HUDEP-2 (cell line): Measurements from ENCODE around the gene ITPR1.

ENCODE experiments used
- DNase-seq, 76 experiments: peaks; one replicate each; lab custom pipeline; 2025; ENCODE audit not compliant: unreplicated experiment in 76 of 76; lab: John Stamatoyannopoulos, UW

Gene ITPR1

DNA sequence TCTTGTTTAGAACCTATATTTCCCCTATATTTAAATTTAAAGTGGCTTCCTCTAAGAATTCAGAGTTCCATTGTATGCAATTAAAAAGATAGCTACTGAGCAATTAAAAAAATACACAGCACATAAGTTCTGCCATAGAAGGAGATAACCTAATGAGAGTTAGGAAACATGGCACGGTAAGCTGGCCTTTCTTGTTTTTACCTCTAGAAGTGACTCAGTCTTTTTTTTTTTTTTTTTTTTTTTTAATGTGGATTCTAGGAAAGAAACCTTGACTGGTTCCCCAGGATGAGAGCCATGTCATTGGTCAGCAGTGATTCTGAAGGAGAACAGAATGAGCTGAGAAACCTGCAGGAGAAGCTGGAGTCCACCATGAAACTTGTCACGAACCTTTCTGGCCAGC is 343.4 kb downstream of the ITPR1 start:
- DNase-seq, result no peak

- DNase-seq, result no peak
These were observed 344.3 kb downstream of the ITPR1 start for GRCh38 chr3:4837374-4837930.

DNA sequence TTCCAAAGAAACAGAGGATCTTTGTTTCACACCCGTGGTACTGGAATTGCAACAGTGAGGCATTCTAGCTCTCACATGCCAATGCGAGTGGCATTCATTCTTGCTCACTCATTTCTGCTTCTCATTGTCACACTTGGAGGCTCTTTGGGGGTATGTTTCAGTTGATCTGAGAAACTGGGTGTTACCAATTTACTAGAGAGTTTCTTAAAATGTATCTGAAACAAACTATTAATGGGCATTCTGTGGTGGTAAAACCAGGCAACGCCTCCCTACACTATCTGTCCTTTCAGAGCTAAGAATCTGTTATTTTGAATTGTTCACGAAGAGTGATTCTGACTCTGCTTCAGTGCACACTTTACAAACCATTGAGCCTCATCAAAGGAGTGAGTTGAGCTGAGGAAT is 345.5 kb downstream of the ITPR1 start:
- no peak for DNase-seq

- DNase-seq, result no peak
These were observed 346.1 kb downstream of the ITPR1 start for GRCh38 chr3:4839278-4839677.

DNA sequence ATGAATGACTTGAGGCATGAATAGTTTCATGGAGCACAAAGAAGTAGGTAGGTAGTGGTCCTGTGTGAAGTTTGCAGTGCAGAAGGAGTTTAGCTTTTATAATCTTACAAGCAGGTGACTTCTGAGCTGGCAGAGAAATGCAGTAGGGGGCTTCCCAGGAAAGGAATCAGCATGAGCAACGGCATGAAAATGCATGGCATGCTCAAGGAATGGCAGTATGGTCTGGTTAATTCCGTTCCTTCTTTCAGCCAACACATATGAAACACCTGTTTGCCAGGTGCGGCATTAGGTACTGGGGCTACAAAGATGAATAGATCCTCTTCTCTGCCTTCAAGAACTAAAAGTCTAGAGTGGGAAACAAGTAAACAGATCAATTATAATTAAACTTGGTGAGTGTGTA is 348.1 kb downstream of the ITPR1 start:
- DNase-seq, result no peak

DNA sequence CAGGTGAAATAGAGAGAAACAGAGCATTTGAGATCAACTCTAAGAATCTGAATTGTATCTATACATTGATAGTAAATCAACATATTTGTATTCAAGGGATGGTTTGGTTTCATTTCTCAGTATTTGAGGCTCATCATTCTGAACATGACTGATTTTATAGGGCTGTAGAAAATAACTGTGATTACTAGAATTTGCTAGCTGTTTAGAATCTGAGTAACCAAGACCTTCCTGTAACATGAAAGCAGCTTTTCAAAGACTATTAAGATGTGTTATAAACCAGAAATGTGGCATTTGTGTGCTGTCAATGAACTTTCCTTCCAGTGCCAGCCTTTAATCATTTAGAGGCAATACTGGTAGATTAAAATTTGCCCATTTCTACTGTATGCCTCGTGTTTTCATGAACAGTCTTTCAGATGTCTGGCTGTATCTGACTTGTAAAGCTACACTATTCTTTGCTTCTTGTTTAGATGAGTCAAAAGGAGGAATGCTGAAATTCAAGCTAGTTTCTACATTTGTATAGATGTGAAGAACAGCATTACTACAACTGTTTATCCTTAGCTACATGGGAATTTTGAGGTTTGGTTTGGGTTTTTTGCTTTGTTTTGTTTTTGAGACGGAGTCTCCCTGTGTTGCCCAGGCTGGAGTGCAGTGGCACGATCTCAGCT is 348.8 kb downstream of the ITPR1 start:
- no peak for DNase-seq

DNA sequence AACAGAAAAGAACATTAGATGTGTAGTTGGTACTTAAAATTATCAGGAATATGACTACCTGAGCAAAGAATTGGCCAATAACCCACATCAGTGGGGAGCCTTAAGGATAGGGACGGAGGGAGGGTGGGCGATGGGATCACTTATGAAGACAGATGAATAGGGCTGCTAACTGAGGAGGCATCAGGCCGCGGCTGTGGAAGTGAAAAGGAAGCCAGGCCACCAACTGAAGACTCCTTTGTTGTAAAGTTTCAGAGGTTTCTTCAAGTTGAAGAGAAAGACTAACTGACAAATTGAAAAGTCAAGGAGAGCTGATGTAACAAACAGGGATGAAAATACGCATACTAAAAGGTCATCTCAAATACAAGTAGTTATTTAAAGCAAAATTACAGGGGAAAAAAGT is 350.5 kb downstream of the ITPR1 start:
- DNase-seq, result no peak

GRCh38 chr3:4845882-4846281 is 352.7 kb downstream of the ITPR1 start:
- no peak for DNase-seq

GRCh38 chr3:4846543-4846942 is 353.4 kb downstream of the ITPR1 start:
- DNase-seq, result no peak

- DNase-seq, result no peak
These were observed 355.2 kb downstream of the ITPR1 start for GRCh38 chr3:4848176-4848825.

DNA sequence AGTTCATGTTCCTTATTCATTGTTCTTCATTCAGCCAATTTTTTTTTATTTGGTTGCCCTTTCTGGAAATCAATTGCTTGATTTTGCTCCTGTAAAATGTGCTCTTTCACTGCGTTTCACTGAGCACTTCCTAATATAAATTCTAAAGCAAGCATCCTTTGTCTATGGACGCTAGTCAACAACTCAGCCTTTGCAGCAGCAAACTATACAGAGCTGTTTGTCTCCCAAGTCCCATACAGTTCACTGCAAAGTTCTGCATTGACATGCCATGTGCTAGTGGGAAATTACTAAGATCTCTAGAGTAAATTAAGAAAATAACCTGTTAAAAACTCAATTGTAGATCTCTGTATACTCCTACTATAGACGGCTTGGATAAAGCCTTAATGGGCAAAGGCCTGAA is 356.0 kb downstream of the ITPR1 start:
- no peak for DNase-seq

GRCh38 chr3:4849739-4850138 is 356.6 kb downstream of the ITPR1 start:
- DNase-seq, result no peak

GRCh38 chr3:4850211-4850927 is 357.2 kb downstream of the ITPR1 start:
- no peak for DNase-seq

- DNase-seq, result no peak
These were observed 357.7 kb downstream of the ITPR1 start for GRCh38 chr3:4850928-4851265.

DNA sequence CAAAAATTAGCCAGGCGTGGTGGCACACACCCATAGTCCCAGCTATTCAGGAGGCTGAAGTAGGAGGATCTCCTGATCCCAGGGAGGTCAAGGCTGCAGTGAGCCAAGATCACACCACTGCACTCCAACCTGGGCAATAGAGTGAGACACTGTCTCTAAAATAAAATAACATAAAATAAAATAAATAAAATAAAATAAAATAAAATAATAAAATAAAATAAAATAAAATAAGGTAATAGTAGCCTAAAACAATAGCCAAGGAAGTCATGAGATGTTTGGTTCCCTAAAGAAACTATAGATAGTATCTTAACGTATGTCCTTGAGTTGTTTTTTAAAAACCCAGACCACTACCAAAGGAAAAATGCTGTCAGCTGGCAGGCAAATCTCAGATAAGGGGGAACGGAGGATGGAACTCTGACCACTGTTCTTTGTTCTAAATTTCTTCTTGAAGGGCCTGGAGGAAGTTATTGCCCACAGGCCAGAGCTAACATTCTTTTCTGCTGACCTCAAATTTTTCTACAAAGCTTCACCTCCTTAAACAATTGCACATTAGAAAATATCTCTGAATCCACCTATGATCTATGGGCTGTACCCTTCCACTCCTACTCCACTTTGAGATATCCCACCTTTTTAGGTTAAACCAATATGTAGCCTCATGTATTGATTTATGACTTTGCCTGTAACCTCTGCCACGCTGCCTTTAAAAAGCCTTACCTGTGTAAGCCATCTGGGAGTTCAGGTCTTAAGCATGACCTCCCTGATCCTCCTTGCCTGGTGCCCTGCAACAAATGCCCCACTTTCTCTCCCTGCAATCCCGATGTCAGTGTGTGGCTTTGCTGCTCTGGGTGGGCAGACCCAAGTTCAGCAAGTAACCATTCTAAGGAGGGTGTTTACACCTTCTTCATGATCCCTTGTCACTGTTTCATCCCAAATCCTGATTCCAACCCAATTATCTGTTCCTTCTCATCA is 359.9 kb downstream of the ITPR1 start:
- peak in 2 of 76 experiments; percentile 1 to 5 for DNase-seq

GRCh38 chr3:4853749-4854140 is 360.6 kb downstream of the ITPR1 start:
- DNase-seq, result no peak

DNA sequence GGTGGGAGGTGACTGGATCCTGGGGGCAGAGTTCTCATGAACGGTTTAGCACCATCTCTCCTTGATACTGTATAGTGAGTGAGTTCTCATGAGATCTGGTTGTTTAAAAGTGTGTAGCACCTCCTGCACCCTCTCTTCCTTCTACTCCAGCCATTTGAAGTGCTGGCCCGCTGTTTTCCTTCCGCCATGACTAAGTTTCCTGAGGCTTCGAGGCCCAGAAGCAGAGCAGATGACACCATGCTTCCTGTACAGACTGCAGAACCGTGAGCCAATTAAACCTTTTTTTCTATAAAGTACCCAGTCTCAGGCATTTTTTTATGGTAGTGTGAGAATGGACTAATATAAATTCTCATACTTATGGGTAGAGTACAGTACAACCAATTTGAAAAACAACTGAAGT is 362.5 kb downstream of the ITPR1 start:
- DNase-seq, result no peak

DNA sequence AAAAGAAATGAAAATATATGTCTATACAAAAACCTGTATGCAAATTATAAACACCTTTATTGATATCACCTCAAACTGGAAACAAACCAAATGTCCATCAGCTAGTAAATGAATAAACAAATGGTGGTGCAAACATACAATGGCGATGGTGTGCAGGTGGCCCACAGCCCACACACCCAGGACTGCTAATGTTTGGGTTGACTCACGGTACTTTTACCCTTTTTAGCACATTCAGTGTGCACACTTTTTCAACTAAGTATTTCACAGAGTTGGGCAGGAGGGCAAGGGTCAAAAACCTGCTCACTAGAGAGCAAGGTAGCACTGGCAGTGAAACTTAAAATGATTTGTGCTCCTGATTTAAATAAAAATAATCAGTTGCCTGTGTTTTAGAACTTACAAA is 363.0 kb downstream of the ITPR1 start:
- DNase-seq, result no peak

DNA sequence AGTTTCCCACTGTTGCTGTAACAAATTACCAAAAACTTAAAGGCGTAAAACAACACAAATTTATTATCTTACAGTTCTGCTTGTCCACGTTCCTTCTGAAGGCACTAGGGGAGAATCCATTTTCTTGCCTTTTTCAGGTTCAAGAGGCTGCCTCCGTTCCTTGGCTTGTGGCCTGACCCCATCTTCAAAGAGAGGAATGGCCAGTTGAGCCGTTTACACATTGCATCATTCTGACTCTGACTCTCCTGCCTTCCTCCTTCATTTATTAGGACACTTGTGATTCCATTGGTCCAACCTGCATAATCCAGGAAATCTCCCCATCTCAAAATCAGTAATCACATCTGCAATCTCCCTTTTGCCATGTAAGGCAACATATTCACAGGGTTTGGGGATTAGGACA is 363.4 kb downstream of the ITPR1 start:
- DNase-seq, result no peak

DNA sequence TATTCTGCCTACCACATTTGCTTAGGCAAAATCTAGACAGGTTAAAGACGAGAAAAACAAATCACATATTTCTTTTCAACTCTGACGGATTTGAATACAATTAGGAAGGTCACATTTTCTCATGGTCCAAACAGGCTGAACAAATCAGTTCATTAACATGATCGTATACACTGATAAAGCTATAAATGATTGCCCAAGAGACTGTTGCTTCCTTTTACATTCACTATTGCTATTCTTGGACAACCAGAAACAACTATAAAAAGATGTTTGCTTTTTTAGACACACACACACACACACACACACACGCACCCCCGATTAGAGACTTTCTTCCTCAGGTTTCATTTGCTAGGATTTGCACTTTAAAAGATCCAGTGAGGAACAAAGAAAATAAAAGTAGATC is 363.8 kb downstream of the ITPR1 start:
- no peak for DNase-seq

GRCh38 chr3:4859788-4860187 is 366.6 kb downstream of the ITPR1 start:
- DNase-seq, result no peak
